ENCODE measurements around the gene BTF3L4. TPM values are rescaled to one million over a fixed set of nuclear protein-coding genes. Genes with fewer than 3 reads are reported as not detected.
"Not testable (repeated sequence)": the region's sequence is repeated elsewhere in the genome, so short reads cannot be mapped to it uniquely, and the experiment has no call there.

The BTF3L4 gene
- total RNA-seq, 1 donor from 2014 or later, result 61.5 TPM

DNA sequence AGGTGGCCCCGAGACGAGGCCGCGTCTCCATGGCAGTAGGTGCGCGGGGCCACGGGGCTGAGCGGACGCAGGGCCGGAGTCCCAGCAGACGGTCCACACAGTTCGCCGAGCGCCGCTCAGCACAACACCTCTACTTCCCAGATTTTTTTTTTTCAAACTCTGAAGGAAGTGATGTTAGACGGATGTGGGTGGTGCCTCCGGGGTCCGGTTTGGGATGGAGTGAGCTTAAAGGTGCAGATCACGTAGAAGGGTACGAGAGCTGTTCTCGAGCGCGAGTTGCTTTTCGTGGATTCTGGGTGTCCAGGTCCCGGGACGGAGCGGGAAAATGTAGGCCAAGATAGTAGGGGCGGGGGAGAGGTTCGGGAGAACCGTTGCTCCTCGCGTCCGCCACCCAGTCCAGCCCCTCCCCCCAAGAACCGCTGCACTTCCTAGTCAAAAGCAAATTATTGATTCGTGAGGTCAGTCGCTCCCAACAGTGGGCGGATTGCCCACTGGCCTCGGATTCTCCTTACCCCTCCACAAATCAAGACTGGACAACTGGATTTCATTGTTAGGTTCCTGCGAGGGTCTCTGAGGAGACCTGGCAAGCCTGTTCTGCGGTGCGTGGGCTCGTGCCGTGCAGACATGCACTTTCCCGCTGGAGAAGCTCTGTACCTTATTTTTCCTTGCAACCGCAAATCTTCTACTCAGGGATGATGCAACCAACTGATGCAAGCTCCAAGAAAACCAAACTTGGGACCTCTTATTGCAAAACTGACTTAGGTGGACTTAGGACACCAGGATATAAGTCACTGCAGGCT lies 829 bp upstream of the BTF3L4 start, which contains the start of gene TXNDC12:
Gene TXNDC12 (minus strand): TSS at position 126 of the 800 bp plus-strand sequence. CDS start 95 bp downstream, at position 31.
- DNase-seq (ENCODE audit: low spot score), result peak; percentile 88

DNA sequence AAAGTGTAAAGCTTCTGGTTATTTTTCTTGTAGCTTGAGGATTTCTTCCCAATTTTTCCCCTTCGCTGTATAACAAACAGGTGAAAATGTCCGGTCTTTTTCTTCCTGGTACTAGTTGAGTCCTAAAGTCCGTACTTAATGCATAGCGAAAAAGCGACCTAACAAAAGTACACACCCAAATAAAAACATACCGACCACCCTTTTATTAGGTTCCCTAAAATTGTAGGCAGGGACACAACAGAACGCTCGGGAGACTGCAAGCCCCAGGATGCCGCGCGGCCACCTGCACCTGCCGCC lies 281 bp upstream of the BTF3L4 start:
- no peak for DNase-seq (ENCODE audit: low spot score)

DNA sequence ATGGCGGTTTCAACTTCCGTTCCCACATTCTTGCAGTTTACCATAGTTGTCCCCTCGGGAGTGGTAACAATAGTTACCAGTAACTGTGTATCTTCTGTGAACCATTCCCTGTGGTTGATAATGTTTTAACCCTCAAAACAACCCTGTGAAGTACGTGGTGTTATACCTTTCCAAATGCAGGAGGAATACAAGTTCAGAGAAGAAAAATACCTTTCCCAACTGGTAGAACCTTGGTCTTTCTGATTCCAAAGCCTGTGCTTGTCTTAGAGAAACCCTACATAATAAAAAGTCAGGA lies 789 bp downstream of the BTF3L4 start:
- no peak for DNase-seq (ENCODE audit: low spot score)

DNA sequence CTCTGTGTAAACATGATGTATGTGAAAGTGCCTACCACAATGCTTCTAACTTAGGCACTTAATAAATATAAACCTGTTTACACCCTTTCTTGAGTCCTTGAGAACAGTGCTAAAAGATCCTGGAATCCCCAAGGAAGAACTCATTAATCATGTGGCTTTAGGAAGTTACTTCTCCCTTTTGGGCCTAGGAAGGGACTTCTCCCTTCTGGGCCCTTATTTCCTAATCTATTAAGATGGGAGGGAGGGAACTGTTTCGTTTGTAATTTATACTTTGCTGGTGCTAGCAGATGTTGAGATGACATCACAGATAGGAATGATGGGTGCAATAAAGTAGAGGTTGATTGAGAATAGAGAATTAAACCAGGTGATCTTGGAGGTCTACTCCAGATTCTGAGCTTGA lies 1.2 kb downstream of the BTF3L4 start:
- no peak for DNase-seq (ENCODE audit: low spot score)

DNA sequence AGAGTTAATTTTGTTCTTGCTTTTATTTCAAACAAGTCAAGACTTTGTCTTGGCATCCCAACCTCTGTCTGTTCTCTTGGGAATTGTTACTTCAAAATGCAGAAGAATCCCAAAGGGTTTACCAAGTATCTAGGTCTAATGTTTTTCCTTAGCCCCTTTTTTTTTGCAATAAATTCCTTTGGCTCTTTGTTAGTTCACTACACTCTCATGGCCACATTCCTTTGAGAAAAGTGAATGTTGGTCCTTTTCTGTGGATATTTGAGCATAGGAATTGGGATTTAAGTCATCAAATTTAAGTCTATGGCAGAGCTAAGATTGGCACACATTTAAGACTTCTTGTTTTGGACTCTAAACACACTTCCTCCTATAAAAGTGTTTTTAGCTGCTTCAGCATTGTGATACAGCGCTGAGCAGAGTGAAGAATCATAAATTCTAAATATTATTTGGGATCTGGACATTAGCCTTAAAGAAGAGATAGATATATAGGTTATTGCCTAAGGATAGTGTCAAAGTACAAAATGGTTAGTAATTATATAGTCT lies 1.9 kb downstream of the BTF3L4 start:
- DNase-seq (ENCODE audit: low spot score), result no peak

DNA sequence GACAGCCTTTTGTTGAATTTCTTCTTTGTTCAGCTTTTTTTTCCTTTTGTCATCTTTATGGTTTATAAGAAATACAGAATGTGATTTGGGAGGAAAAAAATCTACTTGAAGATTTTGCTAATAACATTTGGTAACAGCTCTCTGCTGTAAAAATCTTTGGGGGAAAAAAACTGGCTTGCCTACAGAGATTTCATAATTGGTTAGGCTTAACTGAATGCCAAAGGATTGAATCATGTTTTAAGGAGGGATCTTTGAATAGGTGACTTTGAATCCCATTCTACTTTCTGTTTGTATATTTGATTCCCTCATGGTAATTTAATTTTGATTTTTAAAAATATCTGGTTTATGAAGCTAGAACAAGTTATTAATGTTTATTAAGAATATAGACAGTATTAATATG lies 3.2 kb downstream of the BTF3L4 start:
- DNase-seq (ENCODE audit: low spot score), result no peak

DNA sequence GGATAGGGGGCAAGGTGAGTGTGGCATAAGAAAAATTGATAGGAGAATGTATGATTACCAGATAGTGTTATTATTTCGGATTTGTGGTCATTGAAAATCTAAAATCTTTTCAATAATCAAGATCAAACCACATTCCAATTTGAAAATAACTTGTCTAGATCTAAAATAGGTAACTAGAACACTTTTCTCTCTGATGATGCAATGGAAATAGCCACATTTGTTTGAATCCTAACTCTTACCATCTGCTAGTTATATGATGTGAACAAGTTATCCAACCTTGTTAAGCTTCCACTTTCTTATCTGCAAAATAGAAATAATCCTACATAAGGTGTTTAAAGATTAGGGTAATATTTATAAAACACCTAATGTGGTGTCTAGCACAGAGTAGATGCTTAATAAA lies 3.8 kb downstream of the BTF3L4 start:
- DNase-seq (ENCODE audit: low spot score), result no peak

DNA sequence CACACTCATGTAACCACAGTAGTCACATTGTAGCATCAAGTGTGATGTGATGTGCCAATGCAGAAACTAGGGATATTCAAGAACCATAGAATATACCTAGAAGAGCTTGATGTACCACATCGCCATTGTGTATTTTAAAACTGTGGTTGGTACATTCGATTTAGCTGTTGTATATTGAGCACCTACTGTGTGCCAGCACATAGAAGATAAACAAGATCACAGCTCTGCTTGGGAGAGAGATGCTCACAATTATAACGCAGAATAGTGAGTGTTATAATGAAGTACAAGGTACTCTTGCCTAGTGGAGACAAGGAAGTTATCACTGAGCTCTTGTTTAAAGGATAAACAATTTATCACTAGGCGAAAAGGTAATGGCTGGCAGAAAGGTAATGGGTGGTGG lies 4.7 kb downstream of the BTF3L4 start:
- DNase-seq (ENCODE audit: low spot score), result no peak

DNA sequence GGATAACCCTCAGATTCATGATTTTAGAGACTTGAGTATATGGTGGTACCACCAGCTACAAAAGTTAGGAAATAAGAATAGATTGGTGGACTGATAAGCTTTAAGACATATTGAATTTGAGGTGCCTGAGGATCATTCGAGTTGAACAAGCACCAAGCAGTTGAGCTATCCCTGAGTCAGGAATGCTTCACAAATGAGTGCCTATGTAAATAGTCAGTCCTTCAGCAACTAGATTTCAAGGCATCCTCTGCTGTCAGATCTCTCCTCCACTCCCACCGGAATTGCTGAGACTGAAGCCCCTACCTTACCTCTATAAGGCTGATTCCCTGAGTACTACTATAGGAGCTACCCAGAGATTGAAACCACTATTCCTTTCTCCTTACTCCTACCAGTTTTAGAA lies 7.1 kb downstream of the BTF3L4 start:
- DNase-seq (ENCODE audit: low spot score), result no peak

DNA sequence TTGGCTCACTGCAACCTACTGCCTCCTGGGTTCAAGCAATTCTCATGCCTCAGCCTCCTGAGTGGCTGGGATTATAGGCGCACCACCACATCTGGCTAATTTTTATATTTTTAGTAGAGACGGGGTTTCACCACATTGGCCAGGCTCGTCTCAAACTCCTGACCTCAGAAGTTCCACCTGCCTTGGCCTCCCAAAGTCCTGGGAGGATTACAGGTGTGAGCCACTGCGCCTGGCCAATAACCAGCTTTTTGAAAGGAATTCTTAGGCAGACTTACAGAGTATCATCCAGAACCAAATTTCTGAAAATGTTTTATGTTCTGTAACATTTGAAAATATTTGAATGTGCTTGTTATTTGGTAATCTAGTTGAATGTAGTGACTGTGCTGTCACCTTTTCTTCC lies 14.6 kb downstream of the BTF3L4 start:
- no peak for DNase-seq (ENCODE audit: low spot score)

DNA sequence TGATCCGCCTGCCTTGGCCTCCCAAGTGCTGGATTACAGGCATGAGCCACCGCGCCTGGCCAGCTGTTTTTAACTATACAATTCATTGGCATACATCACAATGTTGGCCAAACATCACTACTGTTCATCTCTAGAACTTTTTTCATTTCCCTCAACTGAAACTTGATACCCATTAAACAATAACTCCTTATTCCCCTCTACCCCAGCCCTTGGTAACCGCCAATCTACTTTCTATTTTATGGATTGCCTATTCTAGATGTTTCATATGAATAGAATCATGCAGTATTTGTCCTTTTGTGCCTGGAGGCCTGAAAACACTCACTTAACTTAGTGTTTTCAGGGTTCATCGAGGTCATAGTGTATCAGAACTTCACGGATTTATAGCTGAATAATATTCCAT lies 16.2 kb downstream of the BTF3L4 start:
- DNase-seq (ENCODE audit: low spot score), result no peak

DNA sequence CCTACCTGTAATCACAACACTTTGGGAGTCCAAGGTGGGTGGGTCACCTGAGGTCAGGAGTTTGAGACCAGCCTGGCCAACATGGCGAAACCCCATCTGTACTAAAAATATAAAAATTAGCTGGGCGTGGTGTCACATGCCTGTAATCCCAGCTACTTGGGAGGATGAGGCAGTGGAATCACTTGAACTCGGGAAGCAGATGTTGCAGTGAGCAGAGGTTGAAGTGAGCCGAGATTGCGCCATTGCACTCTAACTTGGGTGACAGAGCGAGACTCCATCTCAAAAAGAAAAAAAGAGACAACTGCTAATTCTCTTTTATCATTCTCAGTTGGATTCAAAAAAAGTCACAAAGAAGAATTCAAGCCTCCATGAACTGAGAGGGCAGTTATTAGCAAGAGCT lies 21.2 kb downstream of the BTF3L4 start:
- DNase-seq (ENCODE audit: low spot score), result not testable (repeated sequence)

DNA sequence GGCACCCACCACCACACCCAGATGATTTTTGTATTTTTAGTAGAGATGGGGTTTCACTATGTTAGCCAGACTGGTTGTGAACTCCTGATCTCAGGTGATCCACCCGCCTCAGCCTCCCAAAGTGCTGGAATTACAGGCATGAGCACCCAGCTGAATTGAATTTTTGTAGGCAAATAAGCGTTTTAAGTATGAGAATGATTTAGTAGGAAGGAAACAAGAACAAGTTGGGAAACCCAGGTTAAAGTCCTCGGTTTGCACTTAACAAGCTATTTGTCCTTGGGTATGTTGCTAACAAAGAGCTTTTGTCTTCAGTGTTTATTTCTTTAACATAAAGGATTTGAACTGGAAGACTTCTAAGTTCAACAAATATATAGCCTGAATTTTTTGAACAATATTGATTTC lies 23.9 kb downstream of the BTF3L4 start:
- DNase-seq (ENCODE audit: low spot score), result no peak

DNA sequence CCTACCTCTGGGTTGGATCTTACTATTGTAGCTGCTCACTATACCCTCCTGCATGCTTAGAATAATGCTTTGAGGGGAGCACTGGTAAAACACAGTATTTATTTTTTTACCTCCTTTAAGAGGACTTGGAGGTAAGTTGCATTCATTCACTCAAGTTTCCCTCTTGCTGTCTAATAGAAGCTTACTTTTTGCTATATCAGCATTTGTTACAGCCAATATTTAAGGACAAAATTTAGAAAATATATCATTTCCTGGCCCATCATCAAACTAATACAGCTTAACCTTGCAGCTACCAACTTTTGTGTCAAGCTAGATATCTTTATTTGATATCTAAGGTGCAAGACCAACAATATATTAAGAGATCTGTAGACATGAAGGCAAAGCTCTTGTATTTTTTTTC lies 31.8 kb downstream of the BTF3L4 start:
- not testable (repeated sequence) for DNase-seq (ENCODE audit: low spot score)

DNA sequence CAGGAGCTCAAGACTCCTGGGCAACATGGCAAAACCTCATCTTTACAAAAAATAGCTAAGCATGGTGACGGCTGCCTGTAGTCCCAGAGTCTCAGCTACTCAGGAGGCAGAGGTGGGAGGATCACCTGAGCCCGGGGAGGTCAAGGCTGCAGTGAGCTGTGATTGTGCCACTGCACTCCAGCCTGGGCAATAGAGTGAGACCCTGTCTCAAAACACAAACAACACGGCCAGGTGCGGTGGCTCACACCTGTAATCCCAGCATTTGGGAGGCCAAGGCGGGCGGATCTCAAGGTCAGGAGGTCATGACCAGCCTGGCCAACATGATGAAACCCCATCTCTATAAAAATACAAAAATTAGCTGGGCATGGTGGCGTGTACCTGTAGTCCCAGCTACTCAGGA lies 38.2 kb downstream of the BTF3L4 start:
- not testable (repeated sequence) for DNase-seq (ENCODE audit: low spot score)

DNA sequence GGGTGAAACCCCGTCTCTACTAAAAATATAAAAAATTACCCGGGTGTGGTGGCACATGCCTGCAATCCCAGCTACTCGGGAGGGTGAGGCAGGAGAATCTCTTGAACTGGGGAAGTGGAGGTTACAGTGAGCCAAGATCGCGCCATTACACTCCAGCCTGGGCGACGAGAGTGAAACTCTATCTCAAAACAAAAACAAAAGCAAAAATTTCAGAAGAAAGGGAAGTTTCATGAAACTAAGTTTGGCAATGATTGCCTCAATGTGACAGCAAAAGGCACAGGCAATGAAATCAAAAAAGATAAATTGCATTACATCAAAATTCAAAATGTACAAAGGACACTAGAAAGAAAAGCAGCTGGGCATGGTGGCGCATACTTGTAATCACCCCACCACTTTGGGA lies 40.1 kb downstream of the BTF3L4 start:
- DNase-seq (ENCODE audit: low spot score), result no peak

DNA sequence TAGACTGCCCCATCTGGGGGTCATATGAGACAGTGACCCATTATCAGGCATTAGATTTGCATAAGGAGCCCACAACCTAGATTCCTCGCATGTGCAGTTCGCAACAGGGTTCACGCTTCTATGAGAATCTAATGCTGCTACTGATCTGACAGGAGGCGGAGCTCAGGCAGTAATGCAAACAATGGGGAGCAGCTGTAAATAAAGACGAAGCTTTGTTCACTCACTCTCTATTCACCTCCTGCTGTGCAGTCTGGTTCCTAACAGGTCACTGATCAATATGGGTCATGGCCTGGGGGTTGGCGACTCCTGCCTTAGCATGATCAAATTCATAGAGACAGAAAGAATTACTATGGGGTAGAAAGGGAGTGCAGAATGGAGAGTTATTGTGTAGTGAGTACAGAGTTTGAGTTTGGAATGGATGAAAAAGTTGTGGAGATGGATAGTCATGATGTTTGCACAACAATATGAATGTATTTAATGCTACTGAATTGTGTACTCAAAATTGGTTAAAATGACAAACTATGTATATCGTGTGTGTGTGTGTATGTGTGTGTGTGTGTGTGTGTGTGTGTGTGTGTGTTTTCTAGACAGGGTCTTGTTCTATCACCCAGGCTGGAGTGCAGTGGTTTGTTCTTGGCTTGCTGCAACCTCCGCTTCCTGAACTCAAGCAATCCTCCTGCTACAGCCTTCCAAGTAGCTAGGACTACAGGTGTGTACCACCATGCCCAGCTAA lies 42.2 kb downstream of the BTF3L4 start:
- no peak for DNase-seq (ENCODE audit: low spot score)

DNA sequence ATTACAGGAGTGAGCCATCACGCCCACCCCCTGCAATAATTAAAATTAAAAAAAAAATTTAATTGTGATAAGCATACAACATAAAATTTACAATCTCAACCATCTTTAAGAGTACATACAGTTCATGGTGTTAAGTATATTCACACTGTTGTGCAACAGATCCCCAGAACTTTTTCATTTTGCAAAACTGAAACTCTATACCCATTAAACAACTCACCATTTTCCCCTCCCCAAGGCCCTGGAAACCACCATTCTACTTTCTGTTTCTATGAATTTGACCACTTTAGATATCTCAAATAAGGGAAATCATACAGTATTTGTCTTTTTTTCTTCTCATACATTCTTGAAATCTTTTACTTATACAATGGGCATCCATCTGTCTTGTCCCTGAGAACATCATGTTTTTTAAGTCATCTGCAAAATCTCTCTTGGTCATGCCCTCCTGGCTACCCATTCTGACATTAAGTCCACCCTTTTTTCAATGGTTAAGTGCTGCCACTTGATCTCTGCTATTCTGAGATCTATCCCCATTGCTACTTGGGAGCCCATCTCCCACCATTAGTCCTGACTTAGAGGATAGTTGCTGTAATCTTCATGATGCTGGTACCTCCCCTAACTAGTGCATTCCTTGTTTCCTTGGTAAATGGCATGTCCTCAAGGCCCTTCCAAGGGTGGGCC lies 46.4 kb downstream of the BTF3L4 start:
- no peak for DNase-seq (ENCODE audit: low spot score)

DNA sequence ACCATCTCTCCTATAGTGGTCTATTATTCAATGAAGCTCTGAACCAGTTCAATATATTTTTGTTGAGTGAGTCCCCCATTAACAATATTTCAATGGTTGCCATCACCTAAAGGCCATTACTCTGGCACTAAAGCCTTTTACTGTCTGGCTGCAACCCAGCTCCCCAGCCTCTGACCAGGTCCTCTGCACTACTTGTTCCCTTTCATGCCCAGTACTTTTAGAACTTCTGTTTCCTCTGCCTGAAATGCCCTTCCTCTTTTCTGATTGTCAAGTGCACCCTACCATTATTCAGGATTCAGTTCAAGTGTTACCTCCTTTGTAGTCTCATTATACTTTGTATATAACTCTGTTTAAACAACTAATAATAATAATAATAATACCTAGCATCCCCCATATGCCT lies 55.4 kb downstream of the BTF3L4 start:
- DNase-seq (ENCODE audit: low spot score), result no peak

DNA sequence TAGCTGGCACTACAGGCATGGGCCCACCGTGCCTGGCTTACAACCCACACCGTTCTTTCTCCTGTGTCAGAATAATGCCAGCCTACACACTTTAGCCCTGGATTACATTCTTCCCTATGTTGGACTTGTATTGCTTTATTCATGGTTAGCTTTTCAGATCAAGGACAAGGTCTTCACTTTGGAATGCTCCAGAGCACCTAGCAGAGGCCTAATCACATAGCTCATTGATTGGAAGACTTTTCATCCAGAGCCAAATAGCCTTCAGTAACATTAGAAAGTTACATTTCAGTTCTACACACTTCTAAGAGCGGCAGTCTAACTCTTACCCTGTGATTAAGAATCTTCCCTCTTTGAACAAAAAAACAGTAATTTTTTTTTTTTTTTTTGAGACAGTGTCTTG lies 56.4 kb downstream of the BTF3L4 start:
- DNase-seq (ENCODE audit: low spot score), result no peak

DNA sequence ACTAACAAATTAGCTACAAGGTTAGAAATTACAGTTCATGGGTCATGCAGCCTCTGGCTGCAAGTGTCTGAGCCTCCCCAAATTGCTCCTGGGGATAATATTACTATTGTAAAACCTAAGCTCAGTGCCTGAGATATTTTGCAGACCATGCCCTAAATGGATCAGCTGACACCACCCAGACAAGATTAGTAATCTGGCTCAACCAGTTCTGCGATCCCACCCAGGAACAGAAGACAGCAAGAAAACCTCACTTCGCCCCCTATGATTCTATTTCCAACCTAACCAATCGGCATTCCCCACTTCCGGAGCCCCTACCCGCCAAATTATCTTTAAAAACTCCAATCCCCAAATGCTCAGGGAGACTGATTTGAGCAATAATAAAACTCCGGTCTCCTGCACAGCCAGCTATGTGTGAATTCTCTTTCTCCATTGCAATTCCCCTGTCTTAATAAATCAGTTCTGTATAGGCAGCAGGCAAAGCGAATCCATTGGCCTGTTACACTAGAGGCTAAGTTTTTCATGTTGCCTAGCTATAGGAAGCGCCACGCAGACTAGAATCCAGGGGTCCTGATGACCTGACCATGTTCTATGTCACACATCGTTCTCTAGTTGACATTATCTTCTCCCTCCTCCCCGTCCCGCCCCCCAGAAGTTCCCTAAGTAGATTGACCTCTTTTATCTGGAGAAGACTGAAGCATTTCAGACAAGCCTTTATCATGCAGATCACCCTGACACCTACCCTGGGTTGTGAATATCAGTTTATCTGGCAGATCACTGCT lies 63.4 kb downstream of the BTF3L4 start:
- DNase-seq (ENCODE audit: low spot score), result no peak

DNA sequence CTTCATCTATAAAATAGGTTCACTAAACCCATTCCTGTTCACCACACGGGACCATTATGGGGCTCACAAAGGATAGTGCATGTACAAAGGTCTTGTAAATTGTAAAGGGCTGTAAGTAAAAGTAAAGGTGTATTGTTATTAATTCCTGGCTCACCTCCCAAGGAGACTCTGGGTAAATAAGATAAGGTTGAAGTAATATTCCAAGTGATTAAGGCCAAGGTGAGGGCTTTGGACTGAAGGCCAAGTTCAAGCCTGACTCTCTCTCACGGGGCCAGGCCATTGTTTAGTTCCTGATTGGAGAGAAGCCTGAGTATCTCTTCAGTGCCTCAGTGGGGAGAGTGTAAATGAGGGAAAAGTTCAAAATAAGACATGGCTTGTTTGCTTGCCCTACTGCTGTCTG lies 66.3 kb downstream of the BTF3L4 start:
- no peak for DNase-seq (ENCODE audit: low spot score)
